ENCODE results near the gene RNF212B.

RNF212B gene

DNA sequence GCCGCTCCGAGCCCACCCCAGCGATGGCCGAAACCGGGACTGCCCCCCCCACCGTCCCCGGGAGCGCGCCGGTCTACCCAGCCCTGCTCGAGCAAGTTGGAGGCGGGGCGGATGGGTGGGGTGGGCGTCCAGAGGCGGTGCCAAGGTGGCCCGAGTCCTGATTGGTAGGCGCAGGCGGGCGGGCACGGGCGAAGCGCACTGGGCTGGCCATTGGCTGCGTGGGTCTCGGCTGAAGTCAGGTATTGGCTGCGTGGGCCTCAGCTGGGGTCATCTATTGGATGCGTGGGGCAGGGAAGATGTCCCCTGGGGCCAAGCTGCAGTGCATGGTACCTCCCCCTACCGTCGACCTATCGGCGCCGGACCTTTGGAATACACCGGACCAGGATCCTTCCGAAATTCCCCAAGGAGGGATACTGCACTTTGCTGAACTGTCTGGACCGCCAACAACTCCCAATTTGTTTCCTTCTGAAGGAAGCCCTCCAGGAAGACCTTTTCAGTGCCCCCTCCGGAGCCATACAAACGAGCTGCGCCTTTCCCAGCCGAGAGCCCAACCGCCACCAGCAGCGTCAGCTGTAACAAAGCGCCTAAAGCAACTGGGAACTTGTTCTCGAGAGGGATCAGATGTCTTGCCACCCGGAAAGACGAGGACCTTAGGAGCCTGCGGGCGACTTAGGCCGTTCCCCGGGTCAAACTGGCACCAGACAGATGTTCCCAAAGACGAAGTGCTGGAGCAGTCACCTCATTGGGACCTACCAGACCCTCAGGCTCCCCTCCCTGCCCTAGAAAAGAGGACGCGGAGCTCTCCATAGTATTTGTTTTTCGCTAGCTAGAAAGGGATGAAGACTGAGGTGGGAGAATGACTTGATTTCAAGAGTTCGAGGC is 48.5 kb downstream of the RNF212B start, which contains the start of gene HOMEZ (continued):
- TF ChIP-seq KLF9 (tag by site-specific recombination; IDR thresholded peaks at IDR 0.05; ENCODE audit: low read depth) = peak; percentile 78
- TF ChIP-seq GLIS1 (tag by site-specific recombination; IDR thresholded peaks at IDR 0.05) = peak; percentile 93
- TF ChIP-seq, protein P1, sequence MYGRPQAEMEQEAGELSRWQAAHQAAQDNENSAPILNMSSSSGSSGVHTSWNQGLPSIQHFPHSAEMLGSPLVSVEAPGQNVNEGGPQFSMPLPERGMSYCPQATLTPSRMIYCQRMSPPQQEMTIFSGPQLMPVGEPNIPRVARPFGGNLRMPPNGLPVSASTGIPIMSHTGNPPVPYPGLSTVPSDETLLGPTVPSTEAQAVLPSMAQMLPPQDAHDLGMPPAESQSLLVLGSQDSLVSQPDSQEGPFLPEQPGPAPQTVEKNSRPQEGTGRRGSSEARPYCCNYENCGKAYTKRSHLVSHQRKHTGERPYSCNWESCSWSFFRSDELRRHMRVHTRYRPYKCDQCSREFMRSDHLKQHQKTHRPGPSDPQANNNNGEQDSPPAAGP (tag by site-specific recombination; IDR thresholded peaks at IDR 0.05) = peak; percentile 40; the same call in 1 of the 2 replicates
- TF ChIP-seq ZIC2 (tag by site-specific recombination; IDR thresholded peaks at IDR 0.05) = peak; percentile 50
- peak; percentile 75 for TF ChIP-seq ZXDB (tag by site-specific recombination; IDR thresholded peaks at IDR 0.05)
- no peak for TF ChIP-seq ZNF560 (tag by site-specific recombination; IDR thresholded peaks at IDR 0.05; ENCODE audit: borderline replicate concordance)
- TF ChIP-seq ZNF366 (tag by site-specific recombination; conservative IDR thresholded peaks at IDR 0.05) = peak; percentile 60
- peak; percentile 38; the same call in 1 of the 2 replicates for TF ChIP-seq ZNF24 (tag by site-specific recombination; IDR thresholded peaks at IDR 0.05)
- peak; percentile 93 for TF ChIP-seq KLF1 (tag by site-specific recombination; IDR thresholded peaks at IDR 0.05)
- TF ChIP-seq KLF8 (tag by site-specific recombination; IDR thresholded peaks at IDR 0.05) = peak; percentile 98
- peak; percentile 100 for TF ChIP-seq SP2 (tag by site-specific recombination; IDR thresholded peaks at IDR 0.05)
- peak; percentile 100 for TF ChIP-seq GLIS2 (tag by site-specific recombination; IDR thresholded peaks at IDR 0.05)
- TF ChIP-seq GFI1B (tag by site-specific recombination; IDR thresholded peaks at IDR 0.05) = no peak
- no peak for TF ChIP-seq ZNF473 (tag by site-specific recombination; IDR thresholded peaks at IDR 0.05)
- peak; percentile 57; the same call in 1 of the 2 replicates for TF ChIP-seq ZBTB17 (tag by site-specific recombination; IDR thresholded peaks at IDR 0.05)
- TF ChIP-seq WT1 (tag by site-specific recombination; IDR thresholded peaks at IDR 0.05) = no peak
- TF ChIP-seq ZNF629 (tag by site-specific recombination; IDR thresholded peaks at IDR 0.05) = peak; percentile 56; the same call in 1 of the 2 replicates
- no peak for TF ChIP-seq ZNF48 (tag by site-specific recombination; IDR thresholded peaks at IDR 0.05)
- TF ChIP-seq SP3 (tag by site-specific recombination; IDR thresholded peaks at IDR 0.05) = peak; percentile 98
- peak; percentile 90 for TF ChIP-seq ZEB2 (tag by site-specific recombination; IDR thresholded peaks at IDR 0.05)
- TF ChIP-seq FEZF1 (tag by site-specific recombination; IDR thresholded peaks at IDR 0.05) = peak; percentile 74
- 0 out of 2 replicates have a peak, but pooled peaks have one; percentile 31 for TF ChIP-seq CTCF (tag by site-specific recombination; IDR thresholded peaks at IDR 0.05)
- peak; percentile 83 for TF ChIP-seq ZNF600 (tag by site-specific recombination; IDR thresholded peaks at IDR 0.05)
- TF ChIP-seq, protein P2, sequence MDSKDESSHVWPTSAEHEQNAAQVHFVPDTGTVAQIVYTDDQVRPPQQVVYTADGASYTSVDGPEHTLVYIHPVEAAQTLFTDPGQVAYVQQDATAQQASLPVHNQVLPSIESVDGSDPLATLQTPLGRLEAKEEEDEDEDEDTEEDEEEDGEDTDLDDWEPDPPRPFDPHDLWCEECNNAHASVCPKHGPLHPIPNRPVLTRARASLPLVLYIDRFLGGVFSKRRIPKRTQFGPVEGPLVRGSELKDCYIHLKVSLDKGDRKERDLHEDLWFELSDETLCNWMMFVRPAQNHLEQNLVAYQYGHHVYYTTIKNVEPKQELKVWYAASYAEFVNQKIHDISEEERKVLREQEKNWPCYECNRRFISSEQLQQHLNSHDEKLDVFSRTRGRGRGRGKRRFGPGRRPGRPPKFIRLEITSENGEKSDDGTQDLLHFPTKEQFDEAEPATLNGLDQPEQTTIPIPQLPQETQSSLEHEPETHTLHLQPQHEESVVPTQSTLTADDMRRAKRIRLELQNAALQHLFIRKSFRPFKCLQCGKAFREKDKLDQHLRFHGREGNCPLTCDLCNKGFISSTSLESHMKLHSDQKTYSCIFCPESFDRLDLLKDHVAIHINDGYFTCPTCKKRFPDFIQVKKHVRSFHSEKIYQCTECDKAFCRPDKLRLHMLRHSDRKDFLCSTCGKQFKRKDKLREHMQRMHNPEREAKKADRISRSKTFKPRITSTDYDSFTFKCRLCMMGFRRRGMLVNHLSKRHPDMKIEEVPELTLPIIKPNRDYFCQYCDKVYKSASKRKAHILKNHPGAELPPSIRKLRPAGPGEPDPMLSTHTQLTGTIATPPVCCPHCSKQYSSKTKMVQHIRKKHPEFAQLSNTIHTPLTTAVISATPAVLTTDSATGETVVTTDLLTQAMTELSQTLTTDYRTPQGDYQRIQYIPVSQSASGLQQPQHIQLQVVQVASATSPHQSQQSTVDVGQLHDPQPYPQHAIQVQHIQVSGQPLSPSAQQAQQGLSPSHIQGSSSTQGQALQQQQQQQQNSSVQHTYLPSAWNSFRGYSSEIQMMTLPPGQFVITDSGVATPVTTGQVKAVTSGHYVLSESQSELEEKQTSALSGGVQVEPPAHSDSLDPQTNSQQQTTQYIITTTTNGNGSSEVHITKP (tag by site-specific recombination; IDR thresholded peaks at IDR 0.05) = peak; percentile 92
- TF ChIP-seq SP7 (tag by site-specific recombination; IDR thresholded peaks at IDR 0.05) = peak; percentile 30; the same call in 1 of the 2 replicates
- TF ChIP-seq ZNF513 (tag by site-specific recombination; IDR thresholded peaks at IDR 0.05) = peak; percentile 40; the same call in 1 of the 2 replicates
- TF ChIP-seq, protein P3, sequence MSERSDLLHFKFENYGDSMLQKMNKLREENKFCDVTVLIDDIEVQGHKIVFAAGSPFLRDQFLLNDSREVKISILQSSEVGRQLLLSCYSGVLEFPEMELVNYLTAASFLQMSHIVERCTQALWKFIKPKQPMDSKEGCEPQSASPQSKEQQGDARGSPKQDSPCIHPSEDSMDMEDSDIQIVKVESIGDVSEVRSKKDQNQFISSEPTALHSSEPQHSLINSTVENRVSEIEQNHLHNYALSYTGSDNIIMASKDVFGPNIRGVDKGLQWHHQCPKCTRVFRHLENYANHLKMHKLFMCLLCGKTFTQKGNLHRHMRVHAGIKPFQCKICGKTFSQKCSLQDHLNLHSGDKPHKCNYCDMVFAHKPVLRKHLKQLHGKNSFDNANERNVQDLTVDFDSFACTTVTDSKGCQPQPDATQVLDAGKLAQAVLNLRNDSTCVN (tag by site-specific recombination; optimal IDR thresholded peaks at IDR 0.05) = peak; percentile 87

All from HEK293 (cell line).